ENCODE results near the gene CMSS1. TPM values are rescaled to one million over a fixed set of nuclear protein-coding genes. Genes with fewer than 3 reads are reported as not detected.

The CMSS1 gene
- total RNA-seq, 1 donor from 2014 or later, result 9.2 TPM

DNA sequence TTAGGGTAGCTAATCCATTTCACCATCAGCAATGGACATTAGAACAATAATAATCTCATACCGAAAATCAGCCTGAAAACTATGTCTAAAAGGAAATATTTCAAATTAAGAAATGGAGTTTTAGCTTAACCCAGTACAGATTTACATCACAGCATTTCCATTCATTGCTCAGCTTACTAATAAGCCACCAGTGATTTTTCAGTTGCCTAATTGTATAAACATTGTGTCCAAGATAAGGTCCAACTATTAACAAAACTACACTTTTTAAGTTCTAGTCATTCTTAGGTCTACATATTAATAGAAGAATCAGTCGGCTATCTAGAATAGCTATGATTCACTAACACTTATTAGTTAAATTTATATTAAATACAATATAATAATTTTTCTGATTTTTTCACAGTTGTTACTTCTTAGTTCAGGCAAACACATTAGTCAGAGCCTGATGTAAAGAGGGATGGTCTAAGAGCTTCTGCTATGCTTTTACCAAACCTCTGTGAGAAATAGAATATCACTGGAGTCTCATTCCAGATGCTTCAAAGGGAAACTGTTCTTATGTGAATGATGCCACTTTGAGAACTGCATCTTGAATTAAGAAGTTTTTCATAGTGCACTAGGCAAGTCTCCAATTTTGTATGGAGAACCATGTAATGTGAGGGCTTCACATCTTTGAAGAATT is 74.1 kb downstream of the CMSS1 start:
- TF ChIP-seq, protein P1, sequence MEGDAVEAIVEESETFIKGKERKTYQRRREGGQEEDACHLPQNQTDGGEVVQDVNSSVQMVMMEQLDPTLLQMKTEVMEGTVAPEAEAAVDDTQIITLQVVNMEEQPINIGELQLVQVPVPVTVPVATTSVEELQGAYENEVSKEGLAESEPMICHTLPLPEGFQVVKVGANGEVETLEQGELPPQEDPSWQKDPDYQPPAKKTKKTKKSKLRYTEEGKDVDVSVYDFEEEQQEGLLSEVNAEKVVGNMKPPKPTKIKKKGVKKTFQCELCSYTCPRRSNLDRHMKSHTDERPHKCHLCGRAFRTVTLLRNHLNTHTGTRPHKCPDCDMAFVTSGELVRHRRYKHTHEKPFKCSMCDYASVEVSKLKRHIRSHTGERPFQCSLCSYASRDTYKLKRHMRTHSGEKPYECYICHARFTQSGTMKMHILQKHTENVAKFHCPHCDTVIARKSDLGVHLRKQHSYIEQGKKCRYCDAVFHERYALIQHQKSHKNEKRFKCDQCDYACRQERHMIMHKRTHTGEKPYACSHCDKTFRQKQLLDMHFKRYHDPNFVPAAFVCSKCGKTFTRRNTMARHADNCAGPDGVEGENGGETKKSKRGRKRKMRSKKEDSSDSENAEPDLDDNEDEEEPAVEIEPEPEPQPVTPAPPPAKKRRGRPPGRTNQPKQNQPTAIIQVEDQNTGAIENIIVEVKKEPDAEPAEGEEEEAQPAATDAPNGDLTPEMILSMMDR (IDR thresholded peaks at IDR 0.05), result no peak
- DNase-seq (ENCODE audit: low spot score in 2 of 2), result no peak

DNA sequence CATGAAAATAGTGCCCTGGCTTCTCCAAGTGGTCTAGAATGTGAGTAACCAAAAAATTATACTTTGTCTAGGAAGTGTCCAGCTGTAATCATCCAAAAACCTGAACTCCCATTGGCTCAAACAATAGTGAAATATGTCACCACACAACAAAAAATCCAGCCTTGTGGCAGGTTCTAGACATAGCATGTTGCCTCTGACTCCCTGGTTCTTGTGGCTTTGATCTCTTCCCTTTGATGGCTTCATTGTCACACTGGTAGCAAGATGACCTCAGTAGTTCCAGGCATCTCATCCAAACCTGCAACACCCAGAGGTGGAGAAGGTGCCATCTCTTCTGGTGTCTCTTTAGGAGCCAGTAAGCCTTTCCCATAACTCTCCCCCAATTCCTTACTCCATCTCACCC is 74.7 kb downstream of the CMSS1 start:
- intact Hi-C loops (cut with DNase I), result no loop called here
- Histone ChIP-seq H3K27me3 (no peaks in the 10 kb centered on the region), H3K4me3 (no peak overlapping the region), H3K36me3 (no peaks in the 10 kb centered on the region), H3K9me3 (no peaks in the 10 kb centered on the region), H3K27ac (no peak overlapping the region), H3K4me1 (no peaks in the 10 kb centered on the region)
- TF ChIP-seq, protein P1 (IDR thresholded peaks at IDR 0.05), result no peak
- no peak for DNase-seq (ENCODE audit: low spot score in 2 of 2)

More for the DNA sequence above, 74.1 kb downstream of the CMSS1 start:
- no peak overlapping the region for H3K27ac ChIP-seq
- no peak overlapping the region for H3K4me3 ChIP-seq
- no peaks in the 10 kb centered on the region for H3K9me3 ChIP-seq
- no peaks in the 10 kb centered on the region for H3K36me3 ChIP-seq
- intact Hi-C loops (cut with DNase I), result no loop called here
- no peaks in the 10 kb centered on the region for H3K4me1 ChIP-seq
- no peaks in the 10 kb centered on the region for H3K27me3 ChIP-seq

DNA sequence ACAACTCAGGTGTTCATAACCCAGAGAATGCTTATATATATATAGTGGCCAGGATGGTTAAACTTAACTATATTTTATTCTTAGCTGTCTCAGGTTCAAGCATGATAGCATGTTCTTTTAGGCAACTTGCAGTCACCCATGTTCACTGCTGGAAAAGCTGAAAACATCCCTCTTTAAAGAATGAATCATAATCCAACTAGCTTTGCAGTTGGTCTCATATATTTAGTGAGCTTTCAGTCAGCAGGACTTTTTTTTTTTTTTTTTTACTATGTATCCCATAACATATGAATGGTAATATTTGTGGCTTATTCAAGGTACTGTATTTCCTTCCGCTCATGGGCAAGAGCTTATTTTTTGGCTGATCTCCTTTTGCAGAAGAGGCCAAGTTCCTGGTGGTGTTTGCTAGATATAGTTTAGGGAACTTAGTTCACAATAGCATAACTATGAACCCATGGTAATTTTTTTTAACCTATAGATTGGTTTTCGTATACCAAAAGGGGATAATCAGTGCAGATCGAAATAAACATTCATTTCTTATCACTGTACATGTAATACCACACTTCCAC is 77.6 kb downstream of the CMSS1 start:
- intact Hi-C loops (cut with DNase I), result no loop called here
- TF ChIP-seq, protein P1 (IDR thresholded peaks at IDR 0.05), result no peak
- Histone ChIP-seq H3K27me3 (no peaks in the 10 kb centered on the region), H3K4me1 (peaks cover 0 to 11% of the 10 kb centered on the region in 2 donors), H3K27ac (no peak overlapping the region), H3K9me3 (no peaks in the 10 kb centered on the region), H3K4me3 (no peak overlapping the region), H3K36me3 (no peaks in the 10 kb centered on the region)
- no peak for DNase-seq (ENCODE audit: low spot score in 2 of 2)

DNA sequence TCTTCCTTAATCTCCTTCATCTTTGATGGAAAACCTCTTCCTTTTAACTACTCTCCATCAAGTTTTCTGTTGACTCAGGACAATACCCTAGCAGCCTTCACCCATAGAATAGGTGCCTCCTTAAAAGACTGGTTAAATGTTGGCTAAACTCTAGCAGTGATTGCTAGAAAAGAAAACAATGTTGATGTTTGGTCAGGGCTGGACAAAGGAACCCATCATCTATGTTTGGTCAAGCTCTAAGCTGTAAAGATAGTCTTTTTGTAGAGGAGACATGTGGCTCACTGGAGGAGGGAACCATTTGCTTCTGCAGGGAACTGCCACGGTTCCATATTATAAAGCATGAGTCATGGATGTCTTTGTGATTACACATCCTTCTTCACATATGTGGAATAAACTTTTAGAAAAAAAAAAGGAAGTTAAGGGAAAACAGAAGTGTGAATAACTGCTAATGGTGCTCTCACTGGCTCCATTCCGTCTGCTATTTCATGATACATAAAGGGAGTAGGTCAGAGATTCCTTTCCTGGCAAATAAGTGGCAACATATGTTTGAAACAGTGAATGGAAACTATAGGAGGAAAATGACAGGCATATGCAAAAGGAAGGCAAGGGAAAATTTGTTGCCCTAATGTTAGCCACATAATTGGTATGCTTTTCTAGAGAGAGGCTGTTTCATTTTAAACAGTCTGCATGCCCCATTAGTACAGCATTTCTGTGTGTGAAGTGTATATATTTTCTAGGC is 78.2 kb downstream of the CMSS1 start:
- Histone ChIP-seq H3K9me3 (no peaks in the 10 kb centered on the region), H3K27ac (no peak overlapping the region), H3K36me3 (no peaks in the 10 kb centered on the region), H3K4me1 (peaks cover 0 to 15% of the 10 kb centered on the region in 2 donors), H3K4me3 (no peak overlapping the region), H3K27me3 (no peaks in the 10 kb centered on the region)
- no peak for DNase-seq (ENCODE audit: low spot score in 2 of 2)
- TF ChIP-seq, protein P1 (IDR thresholded peaks at IDR 0.05), result no peak
- intact Hi-C loops (cut with DNase I), result no loop called here

DNA sequence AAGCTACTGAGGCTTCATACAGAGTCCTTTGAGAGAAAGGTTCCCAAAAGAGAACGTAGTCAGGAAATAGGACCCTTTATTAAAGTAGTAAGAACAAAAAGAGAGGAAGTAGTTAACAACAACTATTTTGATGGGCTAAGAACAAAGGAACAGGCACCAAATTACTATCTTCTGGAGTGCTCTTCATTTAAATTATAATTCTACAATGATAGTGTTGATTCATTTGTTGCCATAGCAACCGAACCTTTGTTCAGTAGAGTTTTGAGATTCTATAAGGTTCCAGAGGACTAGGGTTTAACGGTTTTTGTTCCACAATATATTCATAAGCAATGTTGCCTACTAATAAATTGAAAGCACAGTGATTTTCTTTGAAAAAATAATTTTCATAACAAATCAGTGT is 78.8 kb downstream of the CMSS1 start:
- H3K36me3 ChIP-seq, result no peaks in the 10 kb centered on the region
- no peak for DNase-seq (ENCODE audit: low spot score in 2 of 2)
- intact Hi-C loops (cut with DNase I), result no loop called here
- H3K4me1 ChIP-seq, result peaks cover 0 to 21% of the 10 kb centered on the region in 2 donors
- H3K4me3 ChIP-seq, result no peak overlapping the region
- H3K27me3 ChIP-seq, result no peaks in the 10 kb centered on the region
- TF ChIP-seq, protein P1 (IDR thresholded peaks at IDR 0.05), result no peak
- no peak overlapping the region for H3K27ac ChIP-seq
- no peaks in the 10 kb centered on the region for H3K9me3 ChIP-seq

All from ascending aorta (tissue), 2 donors.